ENCODE results near the gene MBD3. TPM values are rescaled to one million over a fixed set of nuclear protein-coding genes. Genes with fewer than 3 reads are reported as not detected.

MBD3 gene
- total RNA-seq, 1 donor from 2014 or later = 65.0 TPM

GRCh38 chr19:1619703-1620102 lies 27.0 kb upstream of the MBD3 start:
- no peak for DNase-seq (ENCODE audit: low spot score)

GRCh38 chr19:1619094-1619439 lies 26.4 kb upstream of the MBD3 start:
- no peak for DNase-seq (ENCODE audit: low spot score)

GRCh38 chr19:1618157-1619093 lies 25.8 kb upstream of the MBD3 start:
- DNase-seq (ENCODE audit: low spot score) = no peak

DNA sequence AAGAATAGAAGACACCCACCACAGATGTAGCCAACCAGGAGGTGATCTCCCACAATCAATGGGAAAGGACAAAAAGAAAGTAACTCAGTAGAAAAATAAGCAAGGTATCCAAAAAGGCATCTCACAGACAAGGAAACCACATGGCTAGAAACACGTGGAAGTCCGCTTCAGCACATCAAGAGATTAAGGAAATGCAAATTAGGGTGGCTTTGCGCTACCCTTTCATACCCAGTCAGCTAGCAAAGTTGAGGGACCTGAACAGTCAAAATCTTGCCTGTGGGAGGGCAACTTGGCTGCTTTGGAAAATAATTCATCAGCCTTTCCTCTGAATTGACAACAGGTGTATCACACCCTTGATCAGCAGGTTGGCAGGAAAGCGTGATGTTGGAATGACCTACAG lies 24.2 kb upstream of the MBD3 start:
- no peak for DNase-seq (ENCODE audit: low spot score)

GRCh38 chr19:1616396-1616795 lies 23.7 kb upstream of the MBD3 start:
- no peak for DNase-seq (ENCODE audit: low spot score)

- DNase-seq (ENCODE audit: low spot score) = no peak
Observed at GRCh38 chr19:1615156-1615765, 22.6 kb upstream of the MBD3 start.

- DNase-seq (ENCODE audit: low spot score) = no peak
Observed at GRCh38 chr19:1613808-1614570, 21.3 kb upstream of the MBD3 start.

DNA sequence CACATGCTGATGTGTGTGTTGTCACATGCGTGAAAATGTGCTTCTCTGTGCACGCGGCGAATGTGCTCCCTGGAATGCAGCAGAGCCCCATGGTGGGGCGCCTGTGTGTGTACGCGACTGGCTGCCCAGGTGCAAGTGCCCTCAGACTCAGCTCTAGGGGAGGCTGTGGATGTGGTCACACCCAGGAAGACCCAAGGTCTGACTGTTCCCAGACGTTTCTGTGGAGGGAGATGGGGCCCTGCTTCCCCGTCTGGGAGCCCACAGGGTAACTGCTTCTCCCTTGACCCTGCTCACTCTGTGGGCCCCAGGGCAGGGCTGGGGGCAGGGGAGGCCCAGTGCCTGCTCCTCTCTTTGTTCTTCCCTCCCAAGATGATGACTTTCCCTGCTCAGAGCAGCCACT lies 20.5 kb upstream of the MBD3 start:
- no peak for DNase-seq (ENCODE audit: low spot score)

- no peak for DNase-seq (ENCODE audit: low spot score)
Observed at GRCh38 chr19:1612114-1613086, 19.7 kb upstream of the MBD3 start.

DNA sequence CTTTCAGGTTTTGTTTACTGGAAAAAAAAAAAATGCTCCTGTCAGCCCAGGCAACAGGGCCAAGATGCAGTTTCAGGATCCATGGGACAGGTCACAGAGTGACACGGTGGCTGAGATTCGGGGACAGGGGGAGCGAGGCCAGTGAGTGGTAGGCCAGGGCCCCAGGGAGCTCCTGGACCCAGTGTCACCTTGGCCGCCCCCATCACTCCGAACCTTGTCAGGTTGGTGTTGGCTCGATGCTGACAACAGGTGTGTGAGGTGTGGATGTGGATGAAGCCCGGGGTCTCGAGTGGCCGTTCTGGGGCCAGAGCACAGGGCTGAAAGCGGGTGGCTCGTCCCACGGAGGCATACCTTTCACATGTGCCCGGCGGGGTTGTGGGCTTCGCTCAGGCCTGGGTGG lies 18.7 kb upstream of the MBD3 start:
- DNase-seq (ENCODE audit: low spot score) = no peak

GRCh38 chr19:1610579-1610978 lies 17.9 kb upstream of the MBD3 start:
- DNase-seq (ENCODE audit: low spot score) = no peak

GRCh38 chr19:1609680-1610474 lies 17.2 kb upstream of the MBD3 start:
- DNase-seq (ENCODE audit: low spot score) = no peak

DNA sequence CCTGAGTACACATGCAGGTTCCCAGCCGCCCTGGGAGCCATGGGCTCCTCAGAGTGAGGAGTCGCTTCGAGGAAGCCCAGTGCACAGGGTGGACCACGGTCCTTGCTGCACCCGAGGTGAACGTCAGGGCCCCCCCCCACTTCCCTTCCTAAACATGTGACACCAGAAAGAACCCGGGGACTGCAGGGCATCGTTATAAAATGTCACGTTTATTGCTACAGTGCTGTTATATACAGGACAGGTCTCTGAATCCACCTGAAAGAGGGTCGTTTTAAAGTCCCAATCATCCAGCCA lies 16.4 kb upstream of the MBD3 start:
- DNase-seq (ENCODE audit: low spot score) = no peak

DNA sequence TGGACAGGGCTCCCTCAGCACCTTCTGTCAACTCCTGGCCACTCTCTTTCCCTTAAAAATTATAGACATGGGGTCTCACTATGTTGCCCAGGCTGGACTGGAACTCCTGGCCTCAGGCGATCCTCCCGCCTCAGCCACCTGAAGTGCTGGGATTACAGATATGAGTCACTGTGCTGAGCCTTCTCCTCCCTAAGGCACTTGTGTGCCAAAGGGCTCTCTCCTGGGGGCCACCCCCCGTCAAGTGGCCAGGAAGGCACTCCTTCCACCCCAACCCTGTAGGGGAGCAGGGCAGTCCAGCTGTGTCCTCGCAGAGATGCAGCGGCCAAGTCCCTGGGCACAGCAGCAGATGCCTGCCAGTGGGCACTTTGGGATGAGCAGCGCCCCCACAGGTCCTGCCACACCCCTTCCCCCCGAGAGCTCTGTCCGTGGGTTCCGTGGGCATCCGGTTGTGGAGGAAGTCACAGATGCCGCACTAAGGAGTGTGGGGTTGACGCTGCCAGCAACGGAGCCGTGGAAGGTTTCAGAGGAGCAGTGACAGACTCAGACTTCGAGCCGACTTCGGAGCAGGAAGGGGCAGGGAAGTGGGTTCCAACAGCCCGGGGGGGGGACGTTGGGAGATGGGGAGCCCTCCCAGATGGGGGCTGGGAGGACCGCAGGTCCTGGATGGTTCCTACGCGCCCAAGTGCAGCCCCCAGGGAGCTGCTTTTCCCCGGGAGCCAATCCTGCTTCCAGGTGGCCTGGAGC lies 15.9 kb upstream of the MBD3 start:
- DNase-seq (ENCODE audit: low spot score) = no peak

- no peak for DNase-seq (ENCODE audit: low spot score)
Observed at GRCh38 chr19:1606138-1606651, 13.5 kb upstream of the MBD3 start.

DNA sequence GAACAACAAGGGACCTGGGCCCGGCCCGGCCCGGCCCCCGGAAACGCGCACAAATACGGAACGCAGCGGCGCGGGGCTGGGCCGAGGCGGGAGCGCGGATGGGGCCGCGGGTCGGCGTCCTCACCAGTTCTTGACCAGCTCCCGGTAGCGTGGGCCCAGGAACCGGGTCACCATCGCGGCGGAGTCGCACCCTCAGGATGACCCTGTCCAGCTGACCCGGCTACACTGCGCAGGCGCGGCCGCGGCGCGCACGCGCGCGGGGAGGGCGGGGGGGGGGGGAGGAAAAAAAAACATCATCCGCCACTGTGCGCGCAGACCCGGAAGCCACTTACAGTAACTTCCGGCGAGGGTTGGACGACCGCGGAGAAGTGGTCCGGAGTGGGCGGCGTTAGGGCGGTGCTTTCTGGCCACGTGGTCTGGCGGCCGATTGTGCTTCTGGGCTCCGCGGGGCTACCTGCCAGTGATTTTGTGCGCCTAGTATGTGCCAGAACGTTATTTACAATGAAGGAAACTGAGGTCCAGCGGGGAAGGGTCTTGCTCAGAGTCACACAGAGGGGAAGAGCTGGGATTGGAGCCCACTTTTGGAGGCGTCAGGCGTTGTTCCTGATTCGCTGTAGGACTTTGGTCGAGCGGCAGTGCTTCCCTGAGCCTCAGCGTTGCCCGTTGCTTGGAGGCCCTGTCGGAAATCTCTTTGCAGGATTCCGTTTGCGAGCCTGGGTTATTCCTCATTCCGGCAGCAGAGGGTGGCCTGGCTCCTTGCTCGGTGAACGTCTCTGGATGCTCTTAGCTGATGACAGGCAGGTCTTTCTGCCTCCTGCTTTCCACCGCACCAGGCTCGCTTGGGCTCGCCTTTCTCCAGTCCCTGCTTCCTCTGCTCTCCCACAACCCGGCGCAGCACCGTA lies 12.8 kb upstream of the MBD3 start, which contains the start of gene UQCR11:
Gene UQCR11 (minus strand): TSS at position 227 of the 902 bp plus-strand sequence. CDS start 53 bp downstream, at position 174.
- DNase-seq (ENCODE audit: low spot score) = peak; percentile 96

GRCh38 chr19:1602091-1602707 lies 9.5 kb upstream of the MBD3 start:
- DNase-seq (ENCODE audit: low spot score) = no peak

DNA sequence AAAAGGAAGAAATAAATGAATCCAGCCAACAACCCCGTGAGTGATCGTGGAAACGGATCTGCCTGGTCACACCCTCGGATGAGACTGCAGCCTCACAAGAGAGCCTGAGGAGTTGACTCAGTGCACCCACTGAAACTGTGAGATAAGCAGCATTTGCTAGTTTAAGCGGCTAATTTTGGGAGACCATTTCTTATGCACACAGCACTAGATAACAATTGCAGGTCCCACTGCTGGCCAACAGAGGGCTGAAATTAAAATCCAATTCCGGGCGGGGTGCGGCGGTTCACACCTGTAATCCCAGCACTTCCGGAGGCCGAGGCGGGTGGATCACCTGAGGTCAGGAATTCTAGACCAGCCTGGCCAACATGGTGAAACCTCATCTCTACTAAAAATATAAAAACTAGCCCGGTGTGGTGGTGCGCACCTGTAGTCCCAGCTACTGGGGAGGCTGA lies 9.0 kb upstream of the MBD3 start:
- no peak for DNase-seq (ENCODE audit: low spot score)
